HG03175 (cell line): ENCODE data around the gene ROBO1.

Experiments used
- ATAC-seq: cut with Tn5 transposase; IDR thresholded peaks from one replicate; pipeline ENCODE4 v1.9.1; 2021; ENCODE audit warnings: mild to moderate bottlenecking, moderate library complexity; ENCODE audit not compliant: unreplicated experiment

The ROBO1 gene

DNA sequence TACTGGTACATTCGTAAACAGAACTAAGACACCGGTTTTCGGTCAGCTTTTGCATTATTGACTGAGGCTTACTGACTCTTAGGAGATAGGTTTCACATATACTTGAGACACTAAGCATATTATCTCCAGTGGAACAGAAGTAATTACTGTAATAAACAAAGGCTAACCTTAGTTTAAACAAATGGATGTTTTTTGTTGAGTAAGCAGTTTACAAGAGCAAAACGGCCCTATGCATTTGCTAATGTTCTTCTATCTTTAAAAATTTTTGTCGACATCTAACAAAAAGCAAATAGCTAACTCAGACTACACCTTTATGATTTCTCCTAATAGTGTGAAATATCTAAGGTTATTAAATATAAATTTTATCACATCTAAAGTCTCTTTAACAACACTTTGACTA is 664.5 kb downstream of the ROBO1 start:
- ATAC-seq, result no peak

DNA sequence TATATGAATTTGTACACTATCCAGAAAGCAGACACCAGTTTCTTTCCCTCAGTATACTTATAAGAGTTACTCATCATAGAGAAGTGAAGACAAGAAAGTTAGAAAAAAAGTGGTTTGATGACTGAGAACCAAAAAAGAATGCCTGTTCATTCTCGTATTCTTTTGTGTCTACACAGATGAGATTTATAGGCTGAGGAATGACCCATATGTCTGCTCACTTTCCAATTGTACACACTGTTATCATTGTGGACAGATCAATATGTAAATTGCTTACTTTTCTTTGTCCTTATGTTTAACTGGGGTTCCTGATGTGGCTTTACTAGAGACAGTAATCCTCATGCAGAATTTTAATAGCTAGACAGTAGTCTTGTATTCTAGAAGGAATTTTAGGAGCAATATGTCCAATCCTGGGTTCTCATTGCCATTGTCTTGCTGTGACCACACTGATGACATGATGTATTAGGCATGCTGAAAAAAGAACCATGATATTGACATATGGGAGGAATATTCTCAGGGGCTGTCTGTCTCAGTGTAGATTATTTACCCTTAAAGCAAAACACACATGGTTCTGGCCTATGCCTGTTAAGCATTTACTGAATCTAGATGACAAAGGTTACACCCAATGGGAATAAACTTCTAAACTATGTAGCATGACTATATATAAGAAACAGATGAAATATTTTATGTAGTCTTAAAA is 669.7 kb downstream of the ROBO1 start:
- ATAC-seq, result no peak

DNA sequence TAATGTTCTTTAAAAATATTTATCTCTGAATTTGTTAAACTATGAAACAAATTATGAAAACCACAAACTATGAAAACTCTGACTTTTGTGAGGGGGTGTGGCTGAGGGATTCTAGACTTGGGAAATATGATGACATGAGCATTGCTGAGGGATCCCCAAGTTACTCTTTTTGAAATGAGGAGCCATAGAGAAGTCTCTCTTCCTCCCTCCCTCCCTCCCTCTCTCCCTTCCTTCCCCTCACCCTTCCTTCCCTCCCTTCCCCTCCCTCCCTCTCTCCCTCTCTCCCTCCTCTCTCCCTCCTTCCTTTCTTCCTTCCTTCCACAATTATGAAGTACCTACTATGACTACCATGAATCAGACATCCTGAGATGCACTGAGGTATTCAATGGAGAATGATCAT is 673.1 kb downstream of the ROBO1 start:
- ATAC-seq, result no peak

DNA sequence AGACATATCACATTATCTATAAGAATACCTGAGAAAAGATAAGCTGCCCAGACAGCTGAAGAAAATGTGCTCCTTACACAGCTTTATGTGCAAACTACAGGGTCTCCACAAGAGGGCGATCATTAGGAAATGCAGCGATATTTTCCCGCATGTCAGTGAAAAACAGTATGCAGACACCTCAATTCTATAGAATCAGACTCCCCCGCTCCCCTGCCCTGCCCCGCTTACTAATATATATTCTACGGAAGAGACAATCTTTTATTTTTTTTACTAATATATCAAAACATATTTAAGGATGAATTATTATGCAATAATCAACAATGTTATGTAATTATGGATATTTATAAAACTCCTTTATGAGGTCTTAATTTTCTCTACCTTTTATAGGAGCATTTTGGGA is 681.3 kb downstream of the ROBO1 start:
- ATAC-seq, result peak; percentile 88

DNA sequence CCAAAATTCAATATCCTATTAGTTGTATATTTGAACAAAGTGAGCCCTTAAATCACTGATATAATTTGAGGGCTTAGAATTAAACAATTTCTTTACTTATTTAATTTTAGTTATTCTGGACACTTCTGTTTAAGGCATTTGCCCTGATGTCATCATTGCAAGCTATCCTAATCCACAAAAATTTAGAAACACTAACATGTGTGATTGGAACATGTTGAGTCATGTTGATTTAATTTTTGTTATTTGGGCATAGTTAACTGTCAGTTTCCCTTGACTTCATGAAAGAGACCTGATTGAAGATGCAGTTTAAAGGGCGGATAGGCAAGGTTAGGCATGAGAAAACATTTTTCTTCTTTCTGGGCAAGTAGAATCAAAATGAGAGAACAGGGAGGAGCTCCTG is 682.6 kb downstream of the ROBO1 start:
- no peak for ATAC-seq

DNA sequence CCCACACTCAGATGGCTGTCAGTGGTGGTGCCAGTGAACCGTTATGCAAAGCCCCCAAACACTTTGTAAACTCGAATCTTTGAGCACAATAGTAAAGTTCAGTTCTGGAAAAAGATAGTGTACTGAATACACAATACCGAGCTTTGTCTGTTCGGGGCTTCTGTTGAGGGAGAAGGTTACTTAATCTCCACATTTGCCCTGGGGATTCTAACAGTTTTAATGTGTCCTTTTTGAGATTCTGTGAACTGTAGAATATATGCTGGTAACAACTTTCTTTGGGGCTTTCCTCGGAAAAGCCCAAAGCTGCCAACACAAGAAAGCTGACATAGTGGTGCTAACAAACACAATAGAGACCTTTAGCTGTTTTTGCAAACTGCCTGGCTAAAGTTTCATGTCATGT is 686.5 kb downstream of the ROBO1 start:
- ATAC-seq, result no peak

DNA sequence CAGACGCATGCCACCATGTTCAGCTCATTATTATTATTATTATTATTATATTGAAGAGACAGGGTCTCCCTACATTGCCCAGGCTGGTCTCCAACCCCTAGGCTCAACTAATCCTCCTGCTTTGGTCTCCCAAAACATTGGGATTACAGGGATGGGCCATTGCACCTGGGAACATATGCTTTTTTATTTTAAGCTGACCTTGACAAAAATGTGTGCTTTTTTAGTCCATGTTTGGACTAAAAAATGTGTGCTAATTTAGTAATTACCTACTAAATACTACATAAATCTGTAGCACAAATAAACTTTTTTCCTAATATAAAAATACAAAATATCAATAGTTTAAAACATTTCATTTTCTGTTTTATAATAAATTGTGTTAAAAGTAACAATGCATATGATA is 693.2 kb downstream of the ROBO1 start:
- no peak for ATAC-seq

DNA sequence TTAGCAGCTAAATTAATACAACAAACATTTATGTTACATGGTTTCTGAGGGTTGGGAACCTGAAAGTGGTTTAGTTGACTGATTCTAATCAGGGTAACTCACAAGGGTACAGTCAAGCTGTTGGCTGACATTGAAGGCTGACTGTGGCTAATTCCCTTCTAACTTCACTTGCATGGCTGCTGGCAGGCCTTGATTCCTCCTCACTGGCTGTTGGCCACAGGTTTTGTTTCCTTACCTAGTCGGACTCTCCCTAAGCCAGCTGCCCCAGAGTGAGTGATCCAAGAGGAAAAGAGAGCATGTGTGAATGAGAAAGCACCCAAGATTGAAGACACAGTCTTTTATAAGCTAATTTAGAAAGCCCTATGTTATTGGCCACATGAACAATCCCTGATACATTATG is 700.1 kb downstream of the ROBO1 start:
- ATAC-seq, result no peak

DNA sequence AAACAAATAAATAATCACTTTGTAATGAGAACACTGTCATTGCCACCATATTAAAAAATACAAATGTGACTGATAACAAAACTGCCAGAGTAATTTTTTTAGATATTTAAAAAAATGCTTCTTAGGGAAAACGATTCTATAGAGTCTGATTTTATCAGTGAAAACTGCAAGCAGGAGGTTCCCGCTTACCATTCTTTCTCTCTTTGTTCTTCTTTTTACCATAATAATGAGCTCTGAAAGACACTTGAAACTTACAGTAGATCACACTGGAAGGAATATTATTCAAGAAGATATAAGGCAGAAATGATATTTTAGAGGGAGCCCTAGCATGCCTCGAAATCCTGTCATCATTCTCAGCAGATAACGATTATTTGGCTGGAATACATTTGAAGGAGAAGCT is 701.3 kb downstream of the ROBO1 start:
- ATAC-seq, result no peak

DNA sequence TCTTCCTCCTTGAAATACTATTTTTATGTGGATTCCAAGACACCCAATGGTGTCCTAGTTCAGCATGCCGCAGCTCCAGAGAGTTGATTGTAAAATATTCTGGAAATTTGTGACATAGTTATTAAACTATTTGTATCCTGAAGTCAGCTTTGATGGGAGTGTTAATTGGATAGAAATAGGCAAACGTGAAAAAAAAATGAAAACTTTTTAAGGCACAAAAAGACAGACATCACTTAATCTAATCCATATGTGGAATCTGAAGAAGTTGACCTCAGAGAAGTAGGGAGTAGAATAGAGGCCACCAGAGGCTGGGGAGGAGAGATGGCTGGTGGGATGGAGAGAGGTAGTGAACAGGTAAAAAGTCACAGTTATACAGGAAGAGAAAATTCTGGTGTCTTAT is 704.2 kb downstream of the ROBO1 start:
- no peak for ATAC-seq

DNA sequence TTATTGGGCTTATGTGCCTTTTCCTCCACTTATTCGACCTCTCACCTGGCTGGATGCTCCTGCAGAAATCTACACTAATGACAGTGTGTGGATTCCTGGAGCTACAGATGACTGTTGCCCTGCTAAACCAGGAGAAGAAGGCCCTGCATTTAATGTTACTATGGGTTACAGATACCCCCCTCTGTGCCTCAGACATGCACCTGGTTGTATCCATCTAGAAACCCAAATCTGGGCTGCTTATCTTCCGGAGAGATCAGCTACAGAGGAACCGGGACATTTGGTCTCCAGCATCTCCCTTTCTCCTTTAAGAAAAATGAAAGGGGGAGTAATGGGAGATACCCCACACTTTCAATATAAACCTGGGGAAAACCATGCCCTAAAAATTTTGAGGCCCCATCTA is 710.0 kb downstream of the ROBO1 start:
- no peak for ATAC-seq

DNA sequence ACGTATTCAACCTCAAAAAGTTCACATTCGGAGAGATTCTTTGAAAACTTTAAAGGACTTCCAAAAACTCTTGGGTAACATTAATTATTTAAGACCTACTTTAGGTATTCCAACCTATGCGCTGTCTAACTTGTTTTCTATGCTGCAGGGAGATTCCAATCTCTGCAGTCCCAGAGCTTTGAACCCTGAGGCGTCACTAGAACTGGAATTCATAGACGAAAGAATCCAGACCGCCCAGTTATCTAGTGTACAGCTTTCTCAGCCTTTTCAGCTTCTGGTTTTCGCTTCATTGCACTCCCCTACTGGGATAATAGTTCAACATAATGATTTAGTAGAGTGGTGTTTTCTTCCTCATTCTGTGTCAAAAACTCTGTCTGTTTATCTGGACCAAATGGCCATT is 711.3 kb downstream of the ROBO1 start:
- ATAC-seq, result no peak

DNA sequence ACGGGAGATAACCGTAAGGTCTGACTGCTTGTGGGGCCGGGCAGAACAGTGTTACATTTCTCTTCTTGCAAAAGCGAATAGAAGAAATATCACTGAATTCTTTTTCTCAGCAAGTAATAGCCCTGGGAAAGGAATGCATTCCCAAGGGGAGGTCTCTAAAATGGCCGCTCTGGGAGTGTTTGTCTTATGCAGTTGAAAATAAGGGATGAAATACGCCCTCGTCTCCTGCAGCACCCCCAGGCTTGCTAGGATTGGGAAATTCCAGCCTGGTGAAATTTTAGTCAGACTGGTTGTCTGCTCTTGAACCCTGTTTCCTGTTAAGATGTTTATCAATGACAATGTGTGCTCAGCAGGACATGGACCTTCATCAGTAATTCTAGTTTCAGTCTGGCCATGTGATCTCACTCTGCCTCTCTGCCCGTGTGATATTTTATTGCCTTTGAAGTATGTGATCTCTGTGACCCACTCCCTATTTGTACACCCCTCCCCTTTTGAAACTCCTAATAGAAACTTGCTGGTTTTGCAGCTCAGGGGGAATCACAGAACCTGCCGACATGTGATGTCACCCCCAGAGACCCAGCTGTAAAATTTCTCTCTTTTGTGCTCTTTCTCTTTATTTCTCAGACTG is 715.6 kb downstream of the ROBO1 start:
- ATAC-seq, result no peak

DNA sequence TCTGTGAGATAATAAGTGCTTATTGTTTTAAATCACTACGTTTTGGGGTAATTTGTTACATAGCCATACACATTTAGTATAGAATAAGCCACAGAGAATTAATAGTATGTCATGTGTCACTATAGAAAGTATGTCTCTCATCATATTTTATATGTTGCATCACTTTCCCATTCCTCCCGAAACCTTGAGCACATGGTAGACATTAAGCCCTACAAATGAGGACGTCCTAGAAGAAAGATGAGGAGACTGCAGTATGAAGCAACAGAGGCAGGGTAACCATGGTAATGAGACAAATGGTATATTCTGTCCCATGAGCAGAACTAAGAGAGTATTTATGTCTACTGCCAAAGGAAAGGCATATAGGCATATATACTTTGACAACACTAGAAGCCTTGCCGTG is 720.2 kb downstream of the ROBO1 start:
- ATAC-seq, result no peak

DNA sequence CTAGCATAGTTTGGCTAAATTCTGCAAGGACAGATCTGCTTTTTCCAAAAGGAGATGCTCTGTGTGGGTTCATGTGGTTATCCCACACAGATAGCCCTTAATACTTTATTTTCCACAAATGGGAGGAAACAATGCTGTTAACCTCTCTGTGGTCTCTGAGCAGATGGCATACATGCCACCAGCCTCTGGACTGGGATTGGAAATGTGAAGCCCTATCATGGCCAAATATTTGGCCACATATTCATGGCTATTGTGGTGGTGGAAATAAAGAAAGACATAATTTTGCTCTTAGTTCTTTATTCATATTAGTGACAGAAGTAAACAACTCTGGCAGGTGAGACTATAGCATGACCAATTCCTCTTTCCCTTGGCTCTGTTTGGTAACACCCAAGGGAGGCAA is 726.2 kb downstream of the ROBO1 start:
- ATAC-seq, result no peak

DNA sequence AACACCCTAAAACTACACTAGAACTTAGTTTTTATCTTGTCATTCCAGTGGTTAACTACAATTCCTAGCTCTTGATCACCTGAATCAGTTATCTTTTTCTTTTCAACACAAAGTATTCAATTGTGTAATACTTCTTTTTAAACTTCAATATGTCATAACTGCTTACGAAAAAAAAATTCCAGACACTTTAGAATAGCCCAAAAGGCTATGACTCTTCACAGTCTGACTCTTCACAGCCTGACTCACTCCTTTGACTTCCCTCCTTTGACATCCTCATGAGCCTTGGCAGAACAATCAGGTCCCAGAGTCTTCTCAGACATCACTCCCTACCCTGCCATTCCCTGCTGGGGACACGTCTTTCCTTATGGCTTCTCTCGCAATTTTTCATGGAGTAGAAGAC is 727.1 kb downstream of the ROBO1 start:
- no peak for ATAC-seq

DNA sequence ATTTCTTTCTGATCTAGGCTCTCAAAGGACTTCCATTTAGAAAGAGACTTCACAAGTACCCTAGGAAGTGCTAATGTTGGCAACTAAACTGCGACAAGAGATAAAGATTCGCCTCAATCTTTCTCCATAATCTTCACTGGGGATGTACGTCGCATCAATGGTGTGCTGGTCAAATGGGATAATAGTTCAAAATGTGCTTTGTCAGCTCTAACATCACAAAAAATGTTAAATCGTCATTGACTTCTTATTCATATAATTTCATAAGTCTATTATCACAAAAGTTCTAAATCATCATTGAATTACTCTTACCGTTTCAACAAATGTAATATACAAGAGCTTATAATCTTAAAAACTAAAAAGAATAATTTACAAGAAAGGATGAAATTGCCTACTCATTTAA is 727.7 kb downstream of the ROBO1 start:
- no peak for ATAC-seq

DNA sequence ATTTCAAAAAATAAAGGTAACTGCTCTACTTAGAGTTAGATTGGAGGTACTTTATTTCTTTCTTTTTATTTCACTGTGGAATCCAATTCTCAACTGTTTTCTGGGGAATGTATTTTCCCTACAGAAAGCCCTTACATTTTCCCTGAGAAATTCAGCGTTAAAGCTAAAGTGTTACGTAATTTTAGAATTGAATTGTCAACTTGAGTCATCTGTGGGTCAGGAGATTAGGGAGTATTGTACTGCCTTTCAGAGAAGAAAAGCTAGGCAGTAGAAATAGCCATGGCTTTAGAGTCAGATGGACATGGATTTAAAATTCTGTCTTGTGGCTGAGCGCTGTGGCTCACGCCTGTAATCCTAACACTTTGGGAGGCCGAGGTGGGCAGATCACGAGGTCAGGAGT is 728.6 kb downstream of the ROBO1 start:
- no peak for ATAC-seq

DNA sequence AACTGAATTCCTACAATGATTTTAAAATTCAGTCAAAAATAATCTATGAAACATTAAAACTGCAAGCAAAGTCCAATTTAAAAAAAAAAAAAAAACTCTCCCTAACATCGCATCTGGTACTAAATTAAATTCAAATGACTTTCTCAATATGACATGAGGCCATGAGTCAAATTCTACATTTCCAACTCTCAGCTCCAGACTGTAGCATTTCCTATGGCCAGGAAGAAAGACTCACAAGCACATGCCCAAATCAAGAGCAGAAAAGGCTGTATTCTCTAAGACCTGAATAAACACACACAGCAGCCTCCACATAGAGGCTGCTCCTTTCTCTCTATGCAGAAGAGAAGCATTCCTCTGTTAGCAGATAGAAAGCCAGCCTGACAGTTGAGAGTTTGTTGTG is 729.2 kb downstream of the ROBO1 start:
- no peak for ATAC-seq

DNA sequence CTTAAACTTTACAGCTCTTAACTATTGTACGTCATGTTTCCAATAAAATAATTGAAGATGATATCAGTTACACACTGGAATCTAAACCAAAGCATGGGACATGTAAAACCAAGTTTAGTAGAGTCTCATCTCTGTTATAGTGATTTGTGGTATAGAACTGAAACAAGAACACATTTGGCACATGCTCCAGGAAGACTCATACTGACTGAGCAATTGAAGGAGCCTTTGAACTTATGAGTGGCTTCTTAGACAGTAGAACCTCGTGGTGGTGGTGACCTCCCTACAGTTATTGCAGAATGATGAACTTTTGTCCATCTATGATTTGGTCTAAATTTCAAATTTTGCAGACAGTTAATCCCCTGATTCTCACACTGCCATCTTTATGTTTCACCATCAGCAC is 729.7 kb downstream of the ROBO1 start:
- ATAC-seq, result no peak

DNA sequence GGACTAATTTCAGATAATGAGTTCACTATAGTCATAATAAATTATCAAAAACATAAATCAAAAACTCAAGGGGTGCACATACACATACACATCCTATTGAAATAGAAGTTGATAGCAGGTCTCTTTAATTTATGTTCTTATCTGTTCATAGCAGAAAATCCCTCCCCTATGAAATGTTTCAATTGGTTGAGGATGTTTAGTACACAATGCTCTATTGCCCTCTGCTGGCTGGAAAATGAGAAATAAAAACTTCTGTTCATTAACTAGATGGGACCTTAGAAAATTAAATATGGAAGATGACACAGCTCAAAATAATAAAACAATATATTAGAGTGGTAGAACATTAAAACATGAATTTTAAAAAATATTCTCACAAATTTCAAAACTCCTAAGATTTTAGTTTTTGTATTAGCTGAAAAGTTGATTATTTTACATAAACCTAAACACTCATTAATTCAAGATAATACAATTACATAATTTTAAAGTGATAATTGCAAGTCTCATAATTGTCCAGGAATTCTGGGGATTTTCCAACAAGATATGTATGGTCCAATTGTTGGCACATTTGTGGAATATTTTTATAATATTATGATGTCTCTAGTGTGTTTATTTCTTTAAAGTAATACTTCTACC is 735.0 kb downstream of the ROBO1 start:
- ATAC-seq, result peak; percentile 69

DNA sequence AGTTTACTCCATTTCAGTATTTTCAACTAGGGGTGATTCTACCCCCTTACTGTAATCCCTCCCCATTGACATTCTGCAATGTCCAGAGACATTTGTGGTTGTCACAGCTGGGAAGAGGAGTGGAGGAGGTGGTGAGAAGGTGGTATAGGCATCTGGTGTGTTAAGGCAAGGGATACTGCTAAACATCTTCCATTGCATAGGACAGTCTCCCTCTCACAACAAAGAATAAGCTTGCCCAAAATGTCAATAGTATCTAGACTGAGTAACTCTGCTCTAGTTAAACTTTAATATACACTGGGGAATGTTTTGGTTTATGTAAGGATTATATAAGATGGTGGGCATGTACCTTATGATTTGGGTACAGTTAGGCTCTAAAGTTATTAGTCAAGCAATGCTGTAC is 737.6 kb downstream of the ROBO1 start:
- no peak for ATAC-seq

DNA sequence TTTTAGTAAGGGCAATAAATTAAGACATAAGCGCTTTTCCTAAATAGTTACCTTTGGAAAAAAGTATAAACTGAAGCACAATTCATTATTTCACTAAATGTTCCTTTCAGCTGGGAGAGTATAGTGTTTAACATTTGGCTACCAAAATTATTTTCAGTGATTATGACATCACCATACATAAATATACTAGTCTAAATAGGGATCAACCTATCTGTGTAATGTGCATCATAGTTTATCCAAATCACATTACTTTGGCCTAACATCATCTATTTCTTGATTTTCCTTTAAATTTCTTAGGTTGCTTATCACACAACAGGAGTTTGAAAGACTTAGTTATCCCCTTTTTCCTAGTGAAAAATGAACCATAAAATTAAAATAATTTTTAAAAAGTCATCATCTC is 738.9 kb downstream of the ROBO1 start:
- ATAC-seq, result no peak
